ENCODE data around the gene CAMK1D. TPM values are rescaled to one million over a fixed set of nuclear protein-coding genes. Genes with fewer than 3 reads are reported as not detected.

CAMK1D gene
- total RNA-seq, 3 donors from 2014 or later (not counting 1 experiment from before 2014, with no cell fraction given): 44.2 to 56.4 (median 49.7) TPM

- peak; percentile 38 to 81 for DNase-seq
- peak; percentile 25 to 46 (median 32) for ATAC-seq
- WGBS (ENCODE audit: insufficient coverage): under 1% methylated on average over 44 of the region's 47 CpGs
- Mint-ChIP-seq H3K27ac (peak overlapping the region; percentile 87 to 97), H3K4me1 (peaks cover 50 to 56% of the 10 kb centered on the region in 2 donors), H3K4me3 (peak overlapping the region; percentile 98), H3K9me3 (no peaks in the 10 kb centered on the region), H3K27me3 (ENCODE audit: low read depth in 2 of 2) (no peaks in the 10 kb centered on the region), H3K36me3 (no peaks in the 10 kb centered on the region)
- Histone ChIP-seq H3K4me1 (ENCODE audit: control insufficient read depth, insufficient read depth, low read length) (peaks cover 18% of the 10 kb centered on the region), H3K27ac (ENCODE audit: low read length) (peak overlapping the region; percentile 61), H3K9me3 (ENCODE audit: control insufficient read depth, insufficient read depth, low read length) (no peaks in the 10 kb centered on the region), H3K27me3 (ENCODE audit: control insufficient read depth, insufficient read depth, low read length) (no peaks in the 10 kb centered on the region), H3K36me3 (ENCODE audit: control insufficient read depth, insufficient read depth, low read length) (no peaks in the 10 kb centered on the region), H3K4me3 (ENCODE audit: low read length) (peak overlapping the region; percentile 76)
- no peak for TF ChIP-seq CTCF (IDR thresholded peaks at IDR 0.05)
- intact Hi-C loops (cut with micrococcal nuclease): loop anchor here (1.0 to 10.0 kb wide), 2 partner anchors 16 to 164 kb away; no protein-coding TSS in a partner anchor
These were observed 973 bp downstream of the CAMK1D start for GRCh38 chr10:12350167-12350872.

- Histone ChIP-seq H3K4me1 (ENCODE audit: control insufficient read depth, insufficient read depth, low read length) (peaks cover 18% of the 10 kb centered on the region), H3K27ac (ENCODE audit: low read length) (peak overlapping the region; percentile 61), H3K4me3 (ENCODE audit: low read length) (peak overlapping the region; percentile 76), H3K9me3 (ENCODE audit: control insufficient read depth, insufficient read depth, low read length) (no peaks in the 10 kb centered on the region), H3K27me3 (ENCODE audit: control insufficient read depth, insufficient read depth, low read length) (no peaks in the 10 kb centered on the region), H3K36me3 (ENCODE audit: control insufficient read depth, insufficient read depth, low read length) (no peaks in the 10 kb centered on the region)
- Mint-ChIP-seq H3K9me3 (no peaks in the 10 kb centered on the region), H3K27ac (peak overlapping the region; percentile 87 to 97), H3K27me3 (ENCODE audit: low read depth in 2 of 2) (no peaks in the 10 kb centered on the region), H3K4me1 (peaks cover 54 to 56% of the 10 kb centered on the region in 2 donors), H3K36me3 (no peaks in the 10 kb centered on the region), H3K4me3 (peak overlapping the region; percentile 98)
- intact Hi-C loops (cut with micrococcal nuclease): loop anchor here (1.0 to 10.0 kb wide), 2 partner anchors 15 to 164 kb away; no protein-coding TSS in a partner anchor
- DNase-seq: no peak
- ATAC-seq: no peak
- 26% methylated on average over 6 of the region's 9 CpGs for WGBS (ENCODE audit: insufficient coverage)
- no peak for TF ChIP-seq CTCF (IDR thresholded peaks at IDR 0.05)
These were observed 1.6 kb downstream of the CAMK1D start for GRCh38 chr10:12350925-12351324.

- DNase-seq: peak in 1 of 2 donors; percentile 20
- Histone ChIP-seq H3K27ac (ENCODE audit: low read length) (no peak overlapping the region), H3K4me3 (ENCODE audit: low read length) (no peak overlapping the region), H3K36me3 (ENCODE audit: control insufficient read depth, insufficient read depth, low read length) (no peaks in the 10 kb centered on the region), H3K27me3 (ENCODE audit: control insufficient read depth, insufficient read depth, low read length) (no peaks in the 10 kb centered on the region), H3K4me1 (ENCODE audit: control insufficient read depth, insufficient read depth, low read length) (peaks cover 18% of the 10 kb centered on the region), H3K9me3 (ENCODE audit: control insufficient read depth, insufficient read depth, low read length) (no peaks in the 10 kb centered on the region)
- Mint-ChIP-seq H3K9me3 (no peaks in the 10 kb centered on the region), H3K27ac (peak overlapping the region in 1 of 2 donors; percentile 33), H3K4me3 (peak overlapping the region; percentile 98), H3K36me3 (no peaks in the 10 kb centered on the region), H3K4me1 (peaks cover 54 to 56% of the 10 kb centered on the region in 2 donors), H3K27me3 (ENCODE audit: low read depth in 2 of 2) (no peaks in the 10 kb centered on the region)
- intact Hi-C loops (cut with micrococcal nuclease): loop anchor here (10.0 kb wide), 1 partner anchor 163 kb away; no protein-coding TSS in a partner anchor
- WGBS (ENCODE audit: insufficient coverage): 25% methylated on average over 8 of the region's 8 CpGs
- no peak for TF ChIP-seq CTCF (IDR thresholded peaks at IDR 0.05)
- no peak for ATAC-seq
These were observed 2.1 kb downstream of the CAMK1D start for GRCh38 chr10:12351447-12351846.
